Measurements from ENCODE around the gene KRT81.
"Not testable (repeated sequence)": the region's sequence is repeated elsewhere in the genome, so short reads cannot be mapped to it uniquely, and the experiment has no call there.

KRT81 gene

DNA sequence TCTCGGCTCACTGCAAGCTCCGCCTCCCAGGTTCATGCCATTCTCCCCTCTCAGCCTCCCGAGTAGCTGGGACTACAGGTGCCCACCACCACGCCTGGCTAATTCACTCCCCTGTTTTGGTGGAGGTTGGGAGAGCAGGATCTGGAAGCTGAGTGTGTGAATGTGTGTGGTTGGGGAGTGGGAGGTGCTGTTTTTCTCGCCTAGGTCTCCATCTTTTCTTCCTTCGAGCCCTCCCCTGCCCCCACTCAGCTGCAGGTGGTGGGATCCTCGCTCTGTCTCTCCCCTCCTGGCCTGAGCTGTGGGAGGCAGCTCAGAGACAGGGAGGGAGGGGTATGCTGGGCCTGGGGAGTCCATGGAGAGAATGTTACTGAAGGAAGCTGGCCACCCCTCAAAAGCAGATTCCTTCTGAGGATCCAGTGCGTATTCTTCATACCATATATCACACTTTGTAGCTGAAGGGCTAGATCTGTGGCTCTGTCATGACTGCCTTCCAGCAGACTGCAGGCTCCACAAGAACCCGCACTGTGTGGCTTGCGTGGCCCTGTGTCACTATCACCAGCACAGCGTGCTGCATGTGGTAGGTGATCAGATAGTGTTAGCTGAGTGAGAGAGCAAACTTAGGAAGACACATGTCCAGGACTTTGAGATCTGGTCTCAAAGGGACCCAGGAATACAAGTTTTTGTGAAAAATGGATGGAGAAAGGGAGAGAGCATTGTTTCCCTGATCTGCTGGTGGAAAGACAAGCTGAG is 27.1 kb upstream of the KRT81 start:
- DNase-seq (ENCODE audit: low read depth in 1 of 2, low spot score in 1 of 2), result no peak

DNA sequence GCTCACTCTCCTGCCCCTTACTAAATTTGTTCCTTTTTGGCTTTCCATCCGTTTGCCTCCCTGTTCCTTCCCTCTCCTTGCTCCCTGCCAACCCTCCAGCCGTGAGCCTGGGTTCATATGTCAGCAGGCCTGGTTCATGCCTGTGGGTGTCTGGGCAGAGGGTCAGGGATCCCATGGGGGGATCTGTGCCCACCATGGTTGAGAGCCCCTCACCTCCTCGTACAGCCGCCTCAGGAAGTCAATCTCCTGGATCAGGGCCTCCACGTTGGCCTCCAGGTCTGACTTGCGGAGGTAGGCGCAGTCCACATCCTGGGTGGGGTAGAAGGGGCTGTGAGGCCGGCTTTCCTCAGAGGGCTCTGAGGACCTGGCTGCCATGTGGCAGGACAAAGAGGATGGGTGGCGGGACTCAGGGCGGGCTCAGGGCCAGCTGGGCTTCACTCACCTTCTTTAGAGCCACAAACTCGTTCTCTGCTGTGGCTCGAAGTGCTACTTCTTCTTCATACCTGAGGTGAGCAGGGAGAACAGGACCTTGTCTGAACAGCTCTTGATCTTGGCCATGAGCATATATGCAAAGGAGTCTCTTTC is 26.2 kb upstream of the KRT81 start:
- DNase-seq (ENCODE audit: low read depth in 1 of 2, low spot score in 1 of 2), result no peak

DNA sequence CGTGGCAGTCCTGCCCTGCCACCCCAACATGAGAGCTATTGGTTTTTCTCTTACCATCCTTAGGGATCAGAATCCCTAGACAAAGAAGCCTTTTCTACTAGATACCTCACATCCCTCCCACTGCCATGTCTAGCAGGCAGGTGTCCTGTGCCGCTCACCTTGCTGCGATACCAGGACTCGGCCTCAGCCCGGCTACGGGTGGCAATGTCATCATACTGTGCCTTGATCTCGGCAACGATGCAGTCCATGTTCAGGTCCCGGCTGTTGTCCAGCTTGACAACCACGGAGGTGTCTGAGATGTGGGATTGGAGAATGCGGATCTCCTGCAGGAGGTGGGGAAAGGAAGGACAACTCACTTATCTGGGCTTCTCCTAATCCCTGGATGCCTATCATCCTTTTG is 25.4 kb upstream of the KRT81 start:
- no peak for DNase-seq (ENCODE audit: low read depth in 1 of 2, low spot score in 1 of 2)

DNA sequence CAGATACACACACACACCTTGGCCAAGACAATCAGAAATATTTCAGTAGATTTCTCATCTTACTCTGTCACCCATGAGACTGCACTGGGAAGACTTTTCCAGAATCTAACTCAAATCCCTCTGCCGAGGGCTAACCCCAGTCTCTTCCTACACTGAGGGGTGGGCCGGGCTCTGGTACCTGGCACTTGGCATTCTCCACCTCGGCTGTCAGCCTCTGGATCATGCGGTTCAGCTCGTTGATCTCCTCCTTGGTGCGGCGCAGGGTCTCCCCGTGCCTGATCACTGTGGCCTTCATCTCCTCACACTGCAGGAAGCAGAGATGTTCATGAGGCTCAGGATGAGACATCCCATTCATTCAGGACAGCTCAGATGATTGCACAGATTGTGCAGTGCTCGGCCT is 25.0 kb upstream of the KRT81 start:
- DNase-seq (ENCODE audit: low read depth in 1 of 2, low spot score in 1 of 2), result no peak

DNA sequence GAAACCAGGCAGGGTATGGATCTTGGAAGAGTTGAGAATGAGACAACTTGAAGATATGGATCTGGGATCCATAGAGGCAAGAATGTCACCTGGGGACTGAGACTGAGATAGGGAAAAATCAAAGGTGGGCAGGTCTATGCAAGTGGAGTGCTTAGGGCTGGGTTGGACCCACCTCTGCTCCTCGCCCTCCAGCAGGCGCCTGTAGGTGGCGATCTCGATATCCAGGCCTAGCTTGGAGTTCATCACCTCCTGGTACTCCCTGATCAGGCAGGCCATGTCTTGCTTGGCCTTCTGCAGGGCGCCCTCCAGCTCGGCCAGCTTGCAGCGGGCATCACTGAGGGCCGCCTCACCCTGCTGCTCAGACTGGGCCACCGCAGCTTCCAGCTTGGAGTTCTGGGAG is 24.4 kb upstream of the KRT81 start:
- peak in 1 of 2 donors; percentile 11 for DNase-seq (ENCODE audit: low read depth in 1 of 2, low spot score in 1 of 2)

DNA sequence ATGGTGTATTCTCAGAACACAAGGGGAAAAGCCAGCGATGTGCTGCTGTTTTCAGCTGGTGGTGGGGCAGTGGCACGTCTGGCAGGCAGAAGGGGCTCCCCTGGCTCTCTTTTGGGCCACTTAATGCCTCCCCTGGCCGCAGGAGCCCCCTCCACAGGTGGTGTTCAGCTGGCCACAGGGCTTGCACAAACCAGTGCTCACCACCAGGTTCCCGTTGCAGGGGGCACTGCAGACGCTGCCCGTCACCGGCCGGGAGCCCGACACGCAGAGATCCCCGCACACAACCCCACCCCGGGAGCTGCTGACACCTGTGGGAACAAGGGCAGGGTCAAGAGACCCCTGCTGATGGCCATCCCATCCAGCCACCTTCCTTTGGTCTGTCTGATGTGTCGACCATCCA is 23.2 kb upstream of the KRT81 start:
- no peak for DNase-seq (ENCODE audit: low read depth in 1 of 2, low spot score in 1 of 2)

DNA sequence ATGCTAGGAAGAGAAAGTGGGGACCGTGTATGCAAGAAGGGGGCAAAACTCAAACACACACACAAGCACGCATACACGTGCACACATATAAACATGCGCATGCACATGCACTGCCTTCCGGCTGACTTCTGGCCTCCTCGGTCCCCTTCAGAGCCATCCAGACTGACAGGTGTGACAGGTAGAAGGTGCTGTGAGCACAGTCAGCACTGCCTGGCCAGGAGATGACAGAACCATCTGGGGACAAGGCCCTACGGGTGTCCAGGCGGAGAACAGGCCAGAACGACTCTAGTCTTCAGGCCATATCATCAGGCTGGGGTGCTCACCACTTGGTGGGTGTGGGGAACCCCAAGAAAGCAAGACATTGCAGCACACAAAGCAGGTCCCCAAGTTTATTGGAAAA is 22.6 kb upstream of the KRT81 start:
- DNase-seq (ENCODE audit: low read depth in 1 of 2, low spot score in 1 of 2), result no peak

DNA sequence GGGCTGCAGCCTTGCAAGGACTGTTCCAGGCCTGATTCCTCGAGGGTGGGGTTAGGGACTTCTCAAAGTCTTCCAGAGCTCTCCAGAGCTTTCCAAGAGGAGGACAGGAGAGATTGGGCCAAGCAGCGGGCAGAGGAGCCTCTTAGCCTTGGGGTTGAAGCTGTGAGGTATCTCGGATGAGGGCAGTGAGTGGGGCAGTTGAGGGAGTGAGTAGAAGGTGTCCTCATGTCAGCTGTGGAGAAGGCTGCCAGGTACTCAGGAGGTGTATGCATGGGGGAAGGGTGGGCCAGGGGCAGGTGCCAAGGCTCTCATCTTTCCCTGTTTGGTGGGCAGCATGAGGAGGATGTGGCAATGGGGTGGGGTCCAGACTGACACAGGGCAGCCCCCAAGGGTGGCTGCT is 22.1 kb upstream of the KRT81 start:
- no peak for DNase-seq (ENCODE audit: low read depth in 1 of 2, low spot score in 1 of 2)

DNA sequence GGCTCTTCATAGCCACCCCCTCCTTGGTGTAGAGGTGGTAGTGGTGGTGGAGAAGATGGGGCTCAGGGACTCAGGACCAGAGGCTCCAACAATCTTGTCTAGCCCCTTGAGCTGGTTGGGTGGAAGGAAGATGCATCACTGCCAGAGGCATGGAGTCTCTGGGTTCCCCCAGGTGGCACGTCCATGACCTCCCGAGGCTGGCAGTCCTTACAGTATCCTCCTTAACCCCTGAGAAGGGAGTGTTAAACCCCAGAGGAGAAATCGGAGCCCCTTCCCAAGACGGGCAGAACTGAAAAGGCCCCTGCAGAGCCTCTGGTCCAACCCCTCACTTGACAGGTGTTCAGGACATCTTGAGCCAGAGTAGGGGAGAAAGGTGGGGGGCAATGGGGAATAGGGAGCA is 20.8 kb upstream of the KRT81 start:
- DNase-seq (ENCODE audit: low read depth in 1 of 2, low spot score in 1 of 2), result no peak

DNA sequence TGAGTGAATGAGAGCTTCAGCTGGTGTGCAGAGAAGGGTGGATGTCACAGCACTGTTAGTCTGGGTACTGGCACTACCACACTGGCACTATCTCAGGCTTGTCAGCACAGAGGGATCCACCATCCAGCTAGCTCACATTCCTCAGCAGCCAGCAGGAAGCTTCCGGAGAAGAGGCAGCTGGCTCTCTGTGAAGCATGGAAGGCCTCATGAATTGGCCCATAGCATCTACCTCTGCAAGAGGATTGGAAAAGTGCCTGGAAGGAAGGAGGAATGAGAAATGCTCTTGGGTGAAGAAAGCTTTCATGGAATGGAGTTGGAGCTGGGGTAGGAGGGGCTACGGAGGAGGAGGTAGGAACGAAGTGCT is 19.9 kb upstream of the KRT81 start:
- no peak for DNase-seq (ENCODE audit: low read depth in 1 of 2, low spot score in 1 of 2)

DNA sequence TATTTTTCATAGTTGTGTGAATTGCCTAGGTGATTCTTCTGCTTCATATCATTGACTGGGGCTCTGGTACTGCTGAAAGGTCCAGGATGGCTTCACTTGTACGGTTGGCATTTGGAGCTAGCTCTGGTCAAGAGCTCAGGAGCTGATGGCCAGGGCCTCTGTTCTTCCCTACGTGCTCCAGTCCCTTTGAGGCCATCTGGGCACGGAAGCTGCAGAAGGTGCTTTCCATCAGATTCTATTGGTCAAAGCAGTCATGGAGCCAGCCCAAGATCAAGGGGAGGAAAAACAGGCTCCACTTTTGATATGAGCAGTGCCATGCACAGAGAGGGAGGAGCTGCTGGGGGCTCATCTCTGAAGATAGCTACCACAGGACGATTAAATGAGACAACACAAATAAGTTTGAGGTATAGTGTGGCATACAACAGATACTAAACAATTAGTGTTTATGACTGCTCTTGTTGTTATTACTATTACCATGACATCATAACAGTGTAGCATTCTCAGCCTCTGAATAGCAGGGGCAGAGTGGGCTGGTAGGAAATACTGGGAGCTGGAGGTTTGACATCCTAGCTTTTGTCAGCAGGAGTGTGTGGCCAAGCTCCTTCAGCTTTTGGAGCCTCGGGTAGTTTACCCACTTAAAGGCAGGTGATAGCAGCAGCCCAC is 19.4 kb upstream of the KRT81 start:
- DNase-seq (ENCODE audit: low read depth in 1 of 2, low spot score in 1 of 2), result no peak

DNA sequence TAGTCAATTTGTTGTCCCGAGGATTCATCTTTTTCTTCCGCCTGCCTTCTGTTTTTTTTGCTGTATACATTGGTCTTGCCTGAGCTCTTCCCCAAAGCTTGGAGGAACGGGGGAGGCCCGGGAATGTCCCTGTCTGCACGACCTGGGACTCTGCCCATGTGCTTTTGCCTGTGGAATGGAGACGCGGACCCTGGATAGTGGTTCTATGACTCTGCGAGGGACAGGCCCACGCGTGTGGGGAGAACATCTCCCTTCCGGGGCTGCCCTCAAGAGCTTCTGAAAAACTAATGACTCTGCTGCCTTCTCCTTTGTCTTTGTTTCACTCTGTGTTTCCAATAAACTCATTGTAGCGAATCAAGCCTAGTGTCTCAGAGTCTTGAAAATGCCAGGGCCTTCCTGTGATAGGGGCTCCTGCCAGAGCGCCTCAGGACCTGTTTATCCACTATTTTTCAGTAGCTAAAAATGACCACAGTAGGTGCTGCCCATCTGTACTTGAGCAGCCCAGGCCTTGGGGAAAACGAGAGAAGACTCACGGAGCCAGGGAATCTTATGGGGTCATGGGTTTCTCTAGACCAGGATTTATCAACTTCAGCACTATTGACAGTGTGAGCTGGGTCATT is 17.6 kb upstream of the KRT81 start:
- DNase-seq (ENCODE audit: low read depth in 1 of 2, low spot score in 1 of 2), result no peak

DNA sequence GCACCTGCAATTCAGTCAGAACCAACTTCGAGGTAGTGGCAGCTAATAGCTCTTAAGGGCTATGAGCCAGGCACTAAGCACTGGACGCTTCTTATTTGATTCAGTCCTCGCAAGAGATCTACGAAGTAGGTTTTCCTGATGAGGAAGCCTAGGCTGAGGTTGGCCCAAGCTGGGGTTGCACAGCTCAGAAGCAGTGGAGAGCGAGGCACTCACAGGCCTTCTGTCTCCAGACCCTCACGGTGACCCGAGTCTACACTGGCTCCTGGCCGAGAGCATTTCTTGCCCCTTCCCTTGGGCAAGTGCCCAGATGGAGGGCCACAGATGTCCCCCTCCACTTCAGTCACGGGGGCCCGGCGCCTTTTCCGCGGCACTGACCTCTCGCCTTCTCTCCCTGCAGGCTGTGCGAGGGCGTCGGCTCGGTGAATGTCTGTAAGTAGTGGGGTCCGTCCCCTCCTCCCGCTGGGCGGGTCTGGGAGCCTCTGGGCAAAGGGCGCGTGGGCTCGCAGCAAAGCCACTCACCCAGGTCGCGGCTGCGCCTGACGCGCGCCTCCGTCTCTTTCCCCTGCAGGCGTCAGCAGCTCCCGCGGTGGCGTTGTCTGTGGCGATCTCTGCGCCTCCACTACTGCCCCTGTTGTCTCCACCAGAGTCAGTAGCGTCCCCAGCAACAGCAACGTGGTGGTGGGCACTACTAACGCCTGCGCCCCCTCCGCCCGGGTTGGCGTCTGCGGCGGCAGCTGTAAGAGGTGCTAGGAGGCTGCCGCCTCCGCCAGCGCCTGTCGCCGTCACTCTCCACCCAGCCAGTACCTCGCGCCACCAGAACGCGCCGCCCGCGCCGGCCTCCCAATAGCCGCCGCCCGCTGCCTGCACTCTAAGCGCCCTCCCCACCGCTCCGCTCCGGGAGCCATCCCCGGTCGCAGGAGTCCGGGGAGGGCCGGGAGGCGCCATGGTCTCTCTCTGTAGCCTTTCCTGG is 16.8 kb upstream of the KRT81 start:
- no peak for DNase-seq (ENCODE audit: low read depth in 1 of 2, low spot score in 1 of 2)

DNA sequence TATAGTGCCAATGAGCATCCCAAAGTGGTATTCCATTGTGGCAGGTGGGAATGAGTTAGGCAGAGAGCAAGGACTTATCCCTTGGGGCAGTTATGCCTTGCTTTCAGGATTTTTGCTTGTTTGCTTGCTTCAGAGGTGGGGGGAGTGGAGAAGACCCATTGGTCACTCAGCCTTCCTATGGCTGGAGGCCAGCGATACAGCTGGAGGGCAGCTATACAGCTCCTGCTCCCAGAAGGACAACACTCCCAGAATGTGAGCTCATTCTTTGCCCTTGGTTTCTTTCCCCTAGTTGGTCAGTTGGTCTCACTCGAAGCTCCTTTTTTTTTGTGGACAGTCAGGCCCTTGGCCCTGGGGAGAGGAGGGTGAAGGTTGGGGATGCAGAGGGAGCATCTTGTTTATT is 15.4 kb upstream of the KRT81 start:
- no peak for DNase-seq (ENCODE audit: low read depth in 1 of 2, low spot score in 1 of 2)

DNA sequence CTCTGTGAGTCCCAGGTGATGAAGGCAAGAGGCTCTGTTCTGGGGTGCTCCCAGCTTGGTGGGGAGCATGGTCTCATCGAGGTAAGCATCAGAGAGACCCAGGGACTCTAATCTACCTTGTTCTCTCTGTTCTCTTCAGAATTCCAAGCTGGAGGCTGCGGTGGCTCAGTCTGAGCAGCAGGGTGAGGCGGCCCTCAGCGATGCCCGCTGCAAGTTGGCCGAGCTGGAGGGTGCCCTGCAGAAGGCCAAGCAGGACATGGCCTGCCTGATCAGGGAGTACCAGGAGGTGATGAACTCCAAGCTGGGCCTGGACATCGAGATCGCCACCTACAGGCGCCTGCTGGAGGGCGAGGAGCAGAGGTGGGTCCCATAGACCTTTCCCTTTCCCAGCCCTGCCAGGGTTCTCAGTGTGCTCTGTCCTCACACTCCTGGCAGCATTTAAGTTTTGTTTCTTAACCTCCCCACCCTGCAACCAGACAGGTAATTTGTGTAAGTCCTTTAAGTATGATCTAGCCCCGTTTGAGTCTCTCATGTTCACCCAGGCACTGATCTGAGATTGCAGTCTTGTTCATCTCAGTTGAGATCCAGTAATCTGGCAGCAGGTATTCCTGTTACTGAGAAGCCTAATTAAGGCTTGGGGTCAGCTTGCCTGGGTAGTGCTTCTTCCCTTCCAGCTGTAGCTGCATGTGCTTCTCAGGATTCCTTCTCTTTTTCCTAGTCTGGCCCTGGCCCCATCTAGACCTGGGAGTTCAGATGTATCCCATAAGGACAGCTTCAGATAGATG is 14.8 kb upstream of the KRT81 start:
- no peak for DNase-seq (ENCODE audit: low read depth in 1 of 2, low spot score in 1 of 2)

DNA sequence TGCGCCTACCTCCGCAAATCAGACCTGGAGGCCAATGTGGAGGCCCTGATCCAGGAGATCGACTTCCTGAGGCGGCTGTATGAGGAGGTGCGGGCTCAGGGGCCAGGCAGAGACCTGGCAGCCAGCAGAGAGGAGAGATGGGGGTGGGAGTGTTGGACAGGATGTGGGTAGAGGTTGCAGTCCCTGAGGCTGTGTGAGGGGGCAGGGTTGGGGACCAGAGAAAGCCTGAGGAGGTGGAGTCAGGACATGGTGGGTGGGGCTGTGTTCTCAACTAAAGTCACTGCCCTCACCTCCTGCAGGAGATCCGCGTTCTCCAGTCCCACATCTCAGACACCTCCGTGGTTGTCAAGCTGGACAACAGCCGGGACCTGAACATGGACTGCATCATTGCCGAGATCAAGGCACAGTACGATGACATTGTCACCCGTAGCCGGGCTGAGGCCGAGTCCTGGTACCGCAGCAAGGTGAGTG is 13.6 kb upstream of the KRT81 start:
- DNase-seq (ENCODE audit: low read depth in 1 of 2, low spot score in 1 of 2), result not testable (repeated sequence)

DNA sequence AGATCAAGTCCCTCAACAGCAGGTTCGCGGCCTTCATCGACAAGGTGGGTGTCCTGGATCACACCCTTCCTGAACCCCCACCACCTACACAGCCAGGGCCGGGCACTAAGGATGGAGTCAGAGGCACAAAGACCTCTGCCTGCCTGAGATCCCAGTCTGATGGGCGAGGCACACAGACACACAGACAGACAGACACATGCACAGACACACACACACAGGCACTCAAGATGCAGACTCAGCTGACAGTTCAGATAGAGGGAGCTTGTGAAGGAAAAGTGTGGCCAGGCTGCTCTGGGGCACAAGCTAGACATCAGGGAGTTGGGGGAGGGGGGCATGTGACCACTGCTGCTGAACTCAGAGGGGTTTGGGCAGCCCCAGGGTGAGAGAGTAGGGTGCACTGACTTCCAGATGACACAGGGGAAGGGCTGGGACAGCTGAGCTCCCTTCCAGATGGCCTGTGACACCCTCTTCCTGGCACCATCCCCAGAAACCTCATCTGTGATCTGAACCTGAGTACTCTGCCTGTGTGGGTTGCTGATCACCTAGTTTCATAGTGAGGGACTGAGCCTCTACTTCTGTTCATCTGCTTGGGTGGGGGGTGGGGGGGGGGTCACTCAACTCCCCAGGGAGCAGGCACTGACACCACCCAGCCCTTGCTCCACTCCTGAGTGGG is 11.0 kb upstream of the KRT81 start:
- DNase-seq (ENCODE audit: low read depth in 1 of 2, low spot score in 1 of 2), result not testable (repeated sequence)

DNA sequence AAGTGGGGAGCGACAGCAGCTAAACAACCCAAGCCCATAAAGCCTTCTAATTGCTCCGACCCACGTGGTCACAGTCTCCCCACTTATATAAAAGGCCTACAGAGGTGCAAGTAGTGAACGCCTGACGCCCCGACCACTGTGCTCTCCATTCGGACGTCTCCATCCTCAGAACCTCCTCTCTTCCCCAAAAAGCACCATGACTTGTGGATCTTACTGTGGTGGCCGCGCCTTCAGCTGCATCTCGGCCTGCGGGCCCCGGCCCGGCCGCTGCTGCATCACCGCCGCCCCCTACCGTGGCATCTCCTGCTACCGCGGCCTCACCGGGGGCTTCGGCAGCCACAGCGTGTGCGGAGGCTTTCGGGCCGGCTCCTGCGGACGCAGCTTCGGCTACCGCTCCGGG is 10.4 kb upstream of the KRT81 start:
- not testable (repeated sequence) for DNase-seq (ENCODE audit: low read depth in 1 of 2, low spot score in 1 of 2)

DNA sequence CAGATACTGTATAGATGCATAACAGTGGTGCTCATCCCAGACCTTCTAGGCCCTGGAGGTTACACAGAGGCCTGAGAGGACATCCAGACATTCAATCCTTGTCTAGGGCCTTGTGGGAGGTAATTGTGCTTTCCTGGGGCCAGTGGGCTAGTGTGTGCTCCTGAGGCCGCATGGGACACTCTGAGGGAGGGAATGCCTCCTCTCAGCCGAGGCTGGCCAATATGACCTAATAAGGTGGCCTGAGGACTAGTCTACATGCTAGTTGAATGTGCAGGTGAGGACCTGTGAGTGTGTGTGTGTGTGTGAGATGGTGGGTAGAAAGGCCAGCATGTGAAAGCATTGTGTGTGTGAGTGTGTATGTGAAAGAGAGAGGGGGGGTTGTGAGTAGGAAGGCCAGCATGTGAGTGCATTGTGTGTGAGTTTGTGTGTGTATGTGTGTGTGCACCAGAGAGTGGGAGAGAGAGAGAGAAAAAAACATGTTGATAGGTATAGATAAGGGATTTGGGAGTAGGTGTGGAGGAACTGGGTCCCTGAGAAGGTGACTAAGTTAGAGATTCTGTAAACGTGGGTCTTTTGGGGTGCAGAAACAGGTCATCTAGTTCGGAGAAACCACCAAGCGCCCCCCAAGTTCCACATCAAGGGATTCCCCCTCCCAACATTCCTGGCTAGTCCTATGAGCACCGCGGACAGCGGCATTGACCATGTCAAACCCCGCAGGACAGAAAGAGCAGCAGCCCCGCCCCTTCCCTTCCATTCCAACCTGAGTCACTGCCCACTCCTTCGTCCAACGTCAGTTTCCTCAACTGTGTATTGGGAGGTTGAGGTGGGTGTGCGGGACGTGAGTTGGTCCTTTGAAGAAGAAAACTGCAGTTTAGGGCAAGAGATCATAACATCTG is 9.7 kb upstream of the KRT81 start:
- no peak for DNase-seq (ENCODE audit: low read depth in 1 of 2, low spot score in 1 of 2)

All from activated CD4-positive, alpha-beta T cell treated with anti-CD3 and anti-CD28 coated beads, Interleukin-2, amount 50 U/mL, for 24 hours (primary cell).